HEK293 (cell line): ENCODE data around the gene SLC6A2.

Experiments used
- CTCF ChIP-seq: fragments of 450-650 bp; formaldehyde crosslinking; IDR thresholded peaks from 2 replicates; pipeline ENCODE4 v1.5.1; 2016; ENCODE audit warnings: missing biosample characterization, missing genetic modification characterization
- ZNF791 ChIP-seq: fragments of 450-650 bp; formaldehyde crosslinking; IDR thresholded peaks from 2 replicates; pipeline ENCODE4 v1.5.1; 2016; ENCODE audit warnings: missing biosample characterization, missing genetic modification characterization

- TF ChIP-seq ZNF791, result no peak
- TF ChIP-seq CTCF (tag by site-specific recombination), result no peak
Measured at GRCh38 chr16:55623640-55624039, 32.1 kb upstream of the SLC6A2 start.
